Stomach (tissue), 9 donors: ENCODE measurements around the gene TSC22D1. TPM values are rescaled to one million over a fixed set of nuclear protein-coding genes. Genes with fewer than 3 reads are reported as not detected.
A peak's percentile ranks its signal among the peaks of the same experiment; 100 is the strongest.

Experiments used
- DNase-seq, 2 donors: peaks; one replicate each; pipeline versions ENCODE4 v3.0.0 to v3.0.0-alpha.2; 2013 to 2019
- H3K27ac ChIP-seq, 5 donors: fragments of 200-600 bp in 4 of 5; sonication (generic) in 4 of 5; one replicate each; pipeline ENCODE4 v1.5.1; 2013 to 2019; ENCODE audit warnings: mild to moderate bottlenecking in 1 of 5, moderate library complexity in 1 of 5
- H3K27me3 ChIP-seq, 3 donors: fragments of 200-600 bp; sonication (generic); one replicate each; pipeline ENCODE4 v1.5.1; 2017 to 2019; ENCODE audit warnings: mixed run types in 1 of 3
- H3K36me3 ChIP-seq, 4 donors: fragments of 200-600 bp; sonication (generic); 1 replicate in 3 of 4; 2 replicates in 1 of 4; pipeline ENCODE4 v1.5.1; 2016 to 2019
- H3K4me1 ChIP-seq, 4 donors: fragments of 200-600 bp; sonication (generic); one replicate each; pipeline ENCODE4 v1.5.1; 2016 to 2019
- H3K4me3 ChIP-seq, 4 donors: fragments of 200-600 bp; sonication (generic) in 3 of 4; one replicate each; pipeline ENCODE4 v1.5.1; 2016 to 2019; ENCODE audit warnings: mild to moderate bottlenecking in 1 of 4
- H3K9me3 ChIP-seq, 4 donors: fragments of 200-600 bp; sonication (generic); one replicate each; pipeline ENCODE4 v1.5.1; 2016 to 2019
- EP300 ChIP-seq: sonication (generic); formaldehyde crosslinking; IDR thresholded peaks from one replicate; pipeline ENCODE4 v1.6.1; 2017; ENCODE audit warnings: antibody characterized with exemption
- POLR2A ChIP-seq, 4 donors: fragments of 450-650 bp; IDR thresholded peaks; one replicate each; pipeline ENCODE4 v1.6.1; 2016; ENCODE audit warnings: antibody characterized with exemption in 4 of 4, control low read depth in 2 of 4, mild to moderate bottlenecking in 1 of 4, moderate library complexity in 1 of 4
- POLR2AphosphoS5 ChIP-seq, 3 donors: sonication (generic); formaldehyde crosslinking; IDR thresholded peaks; one replicate each; pipeline ENCODE4 v1.6.1; 2016; ENCODE audit warnings: antibody characterized with exemption in 3 of 3
- WGBS, 5 donors: extraction: QIAGEN DNeasy Blood & Tissue Kit in 3 of 5; methylation state at CpG; one replicate each; pipeline versions ENCODE4 v1.1.5 to v1.1.7; 2013 to 2018; 5-methylcytosine and 5-hydroxymethylcytosine counted together
- intact Hi-C: fragments of 100-400 bp; cut with DNase I; formaldehyde crosslinking; loops from one replicate; pipeline ENCODE4 v1.15.1; 2023; ENCODE audit warnings: low total_unique reads
- polyA plus RNA-seq, 3 donors: library from polyadenylated mRNA; stranded (reverse); fragments of 200-250 nt; gene quantifications; one replicate each; pipeline ENCODE4 v1.2.3, GENCODE V29; 2013
- total RNA-seq, 5 donors: library from RNA; depleted of rRNA; stranded (reverse); fragments of >200 nt; gene quantifications; one replicate each; pipeline versions ENCODE4 v1.1.0 to v1.2.3, GENCODE V29; 2014 to 2016
- TF ChIP-seq, protein P1 (sequence below), 7 experiments: fragments of 450-650 bp in 4 of 7; fragments of 200-600 bp in 3 of 7; sonication (generic) in 3 of 7; IDR thresholded peaks; one replicate each; pipeline ENCODE4 v1.5.1; 2016 to 2019; ENCODE audit warnings: antibody characterized with exemption in 7 of 7, control low read depth in 2 of 7, mild to moderate bottlenecking in 1 of 7
- donor health status: healthy with polysubstance abuse.
- donor health status: Bipolar disorder and iron deficiency.
- donor health status: healthy.

TSC22D1 gene
- total and polyA plus RNA-seq, 8 donors = 26.1 to 195 (median 111) TPM

DNA sequence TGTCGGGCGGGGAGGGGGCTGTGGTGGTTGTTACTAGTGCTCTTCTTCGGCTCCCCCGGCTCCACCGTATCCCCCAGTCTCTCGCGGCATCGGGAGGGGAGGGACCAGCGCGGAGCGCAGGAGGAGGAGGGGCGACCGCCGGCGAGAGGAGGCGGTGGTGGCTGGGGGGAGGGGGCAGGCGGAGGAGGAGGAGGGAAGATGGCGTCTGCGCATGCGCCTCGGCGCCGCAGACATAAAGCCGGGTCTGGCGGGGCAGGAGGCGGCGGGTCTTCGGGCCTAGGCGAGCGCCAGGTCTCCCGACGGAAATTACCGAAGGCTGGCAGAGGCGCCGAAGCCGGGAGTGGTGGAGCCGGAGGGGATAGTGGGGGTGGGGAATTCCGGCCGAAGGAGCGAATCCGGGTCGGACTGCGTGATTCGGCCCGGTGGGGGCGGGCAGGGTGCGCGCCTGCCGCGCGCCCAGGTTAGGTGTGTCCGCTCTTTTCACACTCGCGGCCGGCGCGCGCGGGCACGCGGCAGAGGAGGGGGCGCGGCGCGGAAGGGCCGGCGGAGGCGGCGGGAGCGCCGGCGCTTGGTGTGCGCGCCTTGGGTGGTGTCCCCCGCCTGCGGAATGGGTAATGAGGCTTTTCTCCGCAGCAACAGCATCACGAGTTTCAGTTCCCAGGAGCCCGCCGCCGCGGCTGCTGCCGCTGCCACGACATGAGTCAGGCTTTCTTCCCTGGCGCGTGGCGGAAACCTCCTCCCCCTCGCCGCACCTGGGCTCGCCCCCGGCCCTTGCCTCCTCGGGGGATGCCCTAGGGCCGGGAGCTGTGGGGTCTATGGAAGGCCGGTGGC, 1.3 kb upstream of the TSC22D1 start:
- H3K4me1 ChIP-seq = peaks cover 24 to 43% (median 37%) of the 10 kb centered on the region in 4 donors
- peak; percentile 99 for DNase-seq
- TF ChIP-seq, protein P1, sequence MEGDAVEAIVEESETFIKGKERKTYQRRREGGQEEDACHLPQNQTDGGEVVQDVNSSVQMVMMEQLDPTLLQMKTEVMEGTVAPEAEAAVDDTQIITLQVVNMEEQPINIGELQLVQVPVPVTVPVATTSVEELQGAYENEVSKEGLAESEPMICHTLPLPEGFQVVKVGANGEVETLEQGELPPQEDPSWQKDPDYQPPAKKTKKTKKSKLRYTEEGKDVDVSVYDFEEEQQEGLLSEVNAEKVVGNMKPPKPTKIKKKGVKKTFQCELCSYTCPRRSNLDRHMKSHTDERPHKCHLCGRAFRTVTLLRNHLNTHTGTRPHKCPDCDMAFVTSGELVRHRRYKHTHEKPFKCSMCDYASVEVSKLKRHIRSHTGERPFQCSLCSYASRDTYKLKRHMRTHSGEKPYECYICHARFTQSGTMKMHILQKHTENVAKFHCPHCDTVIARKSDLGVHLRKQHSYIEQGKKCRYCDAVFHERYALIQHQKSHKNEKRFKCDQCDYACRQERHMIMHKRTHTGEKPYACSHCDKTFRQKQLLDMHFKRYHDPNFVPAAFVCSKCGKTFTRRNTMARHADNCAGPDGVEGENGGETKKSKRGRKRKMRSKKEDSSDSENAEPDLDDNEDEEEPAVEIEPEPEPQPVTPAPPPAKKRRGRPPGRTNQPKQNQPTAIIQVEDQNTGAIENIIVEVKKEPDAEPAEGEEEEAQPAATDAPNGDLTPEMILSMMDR (IDR thresholded peaks at IDR 0.05) = peak in 1 of 7 experiments; percentile 10
- TF ChIP-seq POLR2A (IDR thresholded peaks at IDR 0.05) (peak in 1 of 4 donors; percentile 46), POLR2AphosphoS5 (IDR thresholded peaks at IDR 0.05) (peak; percentile 63 to 71 (median 71)), EP300 (no peak)
- intact Hi-C loops = no loop called here
- H3K9me3 ChIP-seq = no peaks in the 10 kb centered on the region
- WGBS, 5 donors = 0 to 1% (median 0%) methylated on average over 38 to 94 of the region's 94 CpGs
- peak overlapping the region; percentile 96 to 99 (median 98) for H3K27ac ChIP-seq
- no peaks in the 10 kb centered on the region for H3K27me3 ChIP-seq
- H3K36me3 ChIP-seq = no peaks in the 10 kb centered on the region
- peak overlapping the region; percentile 87 to 95 (median 94) for H3K4me3 ChIP-seq

DNA sequence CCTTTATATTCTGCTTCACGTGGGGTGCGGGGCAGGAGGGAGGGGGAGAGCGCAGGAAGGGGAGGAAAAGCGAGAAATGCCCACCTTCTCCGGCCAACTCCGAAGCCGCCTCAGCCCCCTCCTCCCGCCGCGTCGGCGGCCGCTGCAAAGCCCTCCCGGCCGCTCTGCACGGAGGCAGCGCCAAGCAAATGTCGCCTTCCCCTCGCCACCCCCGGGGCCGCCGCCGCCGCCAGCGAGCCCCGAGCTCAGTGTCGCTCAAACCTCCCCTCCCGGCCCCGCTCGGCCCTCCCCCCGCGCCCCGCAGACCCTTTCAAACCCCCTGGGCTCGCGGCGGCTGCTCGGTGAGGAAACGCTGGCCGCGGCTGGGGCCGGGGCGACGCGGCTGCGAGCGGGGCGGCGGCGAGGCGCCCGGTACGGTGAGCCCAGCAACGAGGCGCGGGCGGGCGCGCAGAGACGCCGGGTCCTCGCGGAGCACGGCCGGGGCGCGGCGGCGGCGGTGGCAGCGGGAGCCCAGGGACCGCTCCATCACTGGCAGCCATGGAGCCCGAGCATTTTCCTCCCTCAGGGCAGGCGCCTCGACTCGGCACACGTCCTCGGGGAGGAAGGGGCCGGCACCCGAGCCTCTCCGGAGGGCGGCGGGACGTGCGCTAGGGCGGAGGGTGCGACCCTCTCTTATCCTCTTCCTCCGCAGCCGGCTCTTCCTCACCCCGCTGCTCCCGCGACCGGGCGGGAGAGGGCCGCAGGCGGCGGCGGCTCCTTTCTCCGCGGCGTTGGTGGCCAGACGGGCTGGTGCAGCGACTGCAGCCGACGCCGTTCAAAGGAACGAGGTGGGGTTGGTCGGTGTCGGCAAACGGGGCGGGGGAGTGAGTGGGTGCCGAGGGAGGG, 463 bp upstream of the TSC22D1 start:
- intact Hi-C loops = no loop called here
- Histone ChIP-seq H3K27ac (peak overlapping the region; percentile 96 to 99 (median 98)), H3K9me3 (no peaks in the 10 kb centered on the region), H3K27me3 (no peaks in the 10 kb centered on the region), H3K4me1 (peaks cover 27 to 51% (median 41%) of the 10 kb centered on the region in 4 donors), H3K4me3 (peak overlapping the region; percentile 87 to 95 (median 94)), H3K36me3 (no peaks in the 10 kb centered on the region)
- 0 to 1% (median 0%) methylated on average over 30 to 109 of the region's 111 CpGs for WGBS, 5 donors
- TF ChIP-seq POLR2A (IDR thresholded peaks at IDR 0.05) = peak in 1 of 4 donors; percentile 51
- no peak for TF ChIP-seq POLR2AphosphoS5 (IDR thresholded peaks at IDR 0.05)
- peak; percentile 34 to 75 for DNase-seq

DNA sequence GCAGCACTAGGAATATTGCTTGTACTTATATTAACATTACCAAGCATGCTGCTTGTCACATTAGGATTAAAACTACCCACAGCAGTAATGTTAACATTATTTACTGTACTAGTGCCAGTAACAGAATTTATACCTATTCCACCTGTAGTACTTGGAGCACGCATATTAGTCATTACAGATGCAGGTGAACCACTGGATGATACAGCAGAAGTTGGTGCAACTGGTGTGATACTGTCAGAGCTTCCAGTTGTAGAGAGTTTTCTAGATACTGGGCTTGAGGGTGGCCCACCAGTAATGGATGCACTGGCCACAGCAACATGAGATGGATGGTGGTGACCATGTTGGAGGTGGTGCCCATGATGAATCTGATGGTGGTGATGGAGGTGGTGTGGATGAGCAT, 1.1 kb downstream of the TSC22D1 start:
- WGBS, 5 donors = 47 to 92% (median 81%) methylated on average over 1 of the region's 1 CpG
- Histone ChIP-seq H3K4me1 (peaks cover 27 to 64% (median 45%) of the 10 kb centered on the region in 4 donors), H3K27me3 (no peaks in the 10 kb centered on the region), H3K27ac (peak overlapping the region; percentile 96 to 99 (median 98)), H3K4me3 (peak overlapping the region; percentile 87 to 95 (median 94)), H3K36me3 (no peaks in the 10 kb centered on the region), H3K9me3 (no peaks in the 10 kb centered on the region)
- peak in 1 of 2 donors; percentile 9 for DNase-seq
- no peak for TF ChIP-seq EP300
- intact Hi-C loops = no loop called here

DNA sequence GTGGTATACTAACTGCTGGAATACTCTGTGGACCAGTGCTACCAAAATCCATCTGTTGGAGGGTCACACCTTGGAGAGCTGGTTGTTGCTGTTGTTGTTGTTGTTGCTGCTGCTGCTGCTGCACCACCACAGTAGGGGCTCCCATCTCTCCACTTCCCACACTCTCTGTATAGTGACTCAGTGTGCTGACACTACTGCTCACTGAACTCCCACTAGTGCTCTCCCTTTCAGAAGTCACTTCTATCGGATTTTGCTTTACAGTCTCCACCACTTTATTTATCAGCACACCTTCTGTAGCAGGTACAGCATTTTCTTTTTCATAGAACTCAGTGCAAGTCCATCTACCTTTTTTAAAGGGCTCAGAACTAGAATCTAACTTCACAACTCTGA, 1.7 kb downstream of the TSC22D1 start:
- DNase-seq = peak in 1 of 2 donors; percentile 6
- H3K27ac ChIP-seq = peak overlapping the region in 3 of 5 donors; percentile 32 to 96 (median 69)
- intact Hi-C loops = no loop called here

More for the DNA sequence above, 1.7 kb downstream of the TSC22D1 start:
- Histone ChIP-seq H3K4me1 (peaks cover 27 to 67% (median 45%) of the 10 kb centered on the region in 4 donors), H3K36me3 (no peaks in the 10 kb centered on the region), H3K9me3 (no peaks in the 10 kb centered on the region), H3K27me3 (no peaks in the 10 kb centered on the region), H3K4me3 (peak overlapping the region; percentile 87 to 95 (median 94))
- WGBS, 5 donors = 26 to 55% (median 36%) methylated on average over 1 of the region's 1 CpG
- TF ChIP-seq, protein P1 (IDR thresholded peaks at IDR 0.05) = no peak
- no peak for TF ChIP-seq EP300
- no peak for TF ChIP-seq POLR2AphosphoS5 (IDR thresholded peaks at IDR 0.05)
- TF ChIP-seq POLR2A (IDR thresholded peaks at IDR 0.05) = no peak
